ENCODE data around the gene GNB1. TPM values are rescaled to one million over a fixed set of nuclear protein-coding genes. Genes with fewer than 3 reads are reported as not detected.

The GNB1 gene
- total and polyA plus RNA-seq, 2 of the 4 experiments (the other 2 are of a cell fraction), result 73.5 to 371 TPM

- H2AK5ac ChIP-seq (ENCODE audit: low read depth, low read length), result no peak overlapping the region
- dilution Hi-C loops (cut with HindIII; ENCODE audit: low sequenced_read_pairs, unreplicated experiment) (no loop called here), intact Hi-C loops (cut with micrococcal nuclease) (no loop called here), in situ Hi-C loops (cut with MboI; ENCODE audit: low sequenced_read_pairs) (no loop called here)
- H3K4me1 ChIP-seq (ENCODE audit: control insufficient read depth, insufficient read depth, low read length), result peaks cover 2% of the 10 kb centered on the region; the same call in 1 of the 2 replicates
- H3K4me2 ChIP-seq (ENCODE audit: low read depth, low read length), result no peak overlapping the region
- peaks cover 3% of the 10 kb centered on the region; the same call in 1 of the 2 replicates for H3K27me3 ChIP-seq (ENCODE audit: control insufficient read depth, insufficient read depth, low read length)
- H3K9me1 ChIP-seq (ENCODE audit: insufficient read depth, low read length), result peaks cover 4% of the 10 kb centered on the region; the same call in 1 of the 2 replicates
- H3K4ac ChIP-seq (ENCODE audit: low read depth, low read length), result no peak overlapping the region
- no peak overlapping the region for H3K9ac ChIP-seq (ENCODE audit: low read depth, low read length)
- H4K8ac ChIP-seq (ENCODE audit: low read depth in 2 of 2, low read length in 2 of 2), result no peak overlapping the region
- H4K20me1 ChIP-seq (ENCODE audit: insufficient read depth, low read length), result no peaks in the 10 kb centered on the region
- no peak overlapping the region for H3K4me3 ChIP-seq (ENCODE audit: insufficient read depth, low read depth, low read length)
- H3K18ac ChIP-seq (ENCODE audit: low read depth, low read length), result no peak overlapping the region
- no peaks in the 10 kb centered on the region for H3K36me3 ChIP-seq (ENCODE audit: control insufficient read depth, insufficient read depth, low read length)
- no peak overlapping the region for H2BK120ac ChIP-seq (ENCODE audit: low read depth, low read length)
- TF ChIP-seq RCOR1 (IDR thresholded peaks at IDR 0.05; ENCODE audit: insufficient replicate concordance, low read length), result no peak
- TF ChIP-seq SMC3 (IDR thresholded peaks at IDR 0.05; ENCODE audit: low read depth, low read length), result no peak
- TF ChIP-seq NFE2L2 (IDR thresholded peaks at IDR 0.05; ENCODE audit: low read depth, low read length), result no peak
- TF ChIP-seq RAD21 (IDR thresholded peaks at IDR 0.05; ENCODE audit: low read length), result no peak
- TF ChIP-seq, protein P1, sequence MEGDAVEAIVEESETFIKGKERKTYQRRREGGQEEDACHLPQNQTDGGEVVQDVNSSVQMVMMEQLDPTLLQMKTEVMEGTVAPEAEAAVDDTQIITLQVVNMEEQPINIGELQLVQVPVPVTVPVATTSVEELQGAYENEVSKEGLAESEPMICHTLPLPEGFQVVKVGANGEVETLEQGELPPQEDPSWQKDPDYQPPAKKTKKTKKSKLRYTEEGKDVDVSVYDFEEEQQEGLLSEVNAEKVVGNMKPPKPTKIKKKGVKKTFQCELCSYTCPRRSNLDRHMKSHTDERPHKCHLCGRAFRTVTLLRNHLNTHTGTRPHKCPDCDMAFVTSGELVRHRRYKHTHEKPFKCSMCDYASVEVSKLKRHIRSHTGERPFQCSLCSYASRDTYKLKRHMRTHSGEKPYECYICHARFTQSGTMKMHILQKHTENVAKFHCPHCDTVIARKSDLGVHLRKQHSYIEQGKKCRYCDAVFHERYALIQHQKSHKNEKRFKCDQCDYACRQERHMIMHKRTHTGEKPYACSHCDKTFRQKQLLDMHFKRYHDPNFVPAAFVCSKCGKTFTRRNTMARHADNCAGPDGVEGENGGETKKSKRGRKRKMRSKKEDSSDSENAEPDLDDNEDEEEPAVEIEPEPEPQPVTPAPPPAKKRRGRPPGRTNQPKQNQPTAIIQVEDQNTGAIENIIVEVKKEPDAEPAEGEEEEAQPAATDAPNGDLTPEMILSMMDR (conservative IDR thresholded peaks at IDR 0.05; ENCODE audit: low read depth, low read length), result no peak
- no peak for TF ChIP-seq CHD1 (IDR thresholded peaks at IDR 0.05; ENCODE audit: low read depth, low read length)
- TF ChIP-seq, protein P2, sequence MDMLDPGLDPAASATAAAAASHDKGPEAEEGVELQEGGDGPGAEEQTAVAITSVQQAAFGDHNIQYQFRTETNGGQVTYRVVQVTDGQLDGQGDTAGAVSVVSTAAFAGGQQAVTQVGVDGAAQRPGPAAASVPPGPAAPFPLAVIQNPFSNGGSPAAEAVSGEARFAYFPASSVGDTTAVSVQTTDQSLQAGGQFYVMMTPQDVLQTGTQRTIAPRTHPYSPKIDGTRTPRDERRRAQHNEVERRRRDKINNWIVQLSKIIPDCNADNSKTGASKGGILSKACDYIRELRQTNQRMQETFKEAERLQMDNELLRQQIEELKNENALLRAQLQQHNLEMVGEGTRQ (IDR thresholded peaks at IDR 0.05; ENCODE audit: low read depth, low read length), result no peak
- no peak for TF ChIP-seq POLR2A (IDR thresholded peaks at IDR 0.05; ENCODE audit: low read depth, low read length)
- no peak for TF ChIP-seq RFX5 (IDR thresholded peaks at IDR 0.05; ENCODE audit: low read depth, low read length)
- no peak for TF ChIP-seq BHLHE40 (IDR thresholded peaks at IDR 0.05; ENCODE audit: low read depth, low read length)
- TF ChIP-seq FOS (IDR thresholded peaks at IDR 0.05; ENCODE audit: low read depth, low read length), result no peak
- no peak for TF ChIP-seq CEBPB (IDR thresholded peaks at IDR 0.05; ENCODE audit: low read depth, low read length)
- TF ChIP-seq MAFK (IDR thresholded peaks at IDR 0.05; ENCODE audit: low read depth, low read length), result no peak
- TF ChIP-seq MXI1 (IDR thresholded peaks at IDR 0.05; ENCODE audit: borderline replicate concordance, low read depth, low read length), result no peak
- WGBS, 2 experiments (ENCODE audit: extremely low coverage in 2 of 2, insufficient read length in 1 of 2), result 86% methylated on average over 7 of the region's 14 CpGs; no CpG with 5 or more reads in 1 of the 2 experiments
- H3K27ac ChIP-seq (ENCODE audit: insufficient read depth, low read length), result no peak overlapping the region
- no TSS peak for BruUV-seq (replicated peaks)
- no peaks in the 10 kb centered on the region for H3K9me3 ChIP-seq (ENCODE audit: control insufficient read depth, insufficient read depth, low read length)
- CTCF ChIA-PET, result no interaction called here
- ATAC-seq (ENCODE audit: low read depth) (no peak), DNase-seq (no peak)
- H2BK20ac ChIP-seq (ENCODE audit: low read depth, low read length), result no peak overlapping the region
- no peak overlapping the region for H4K5ac ChIP-seq (ENCODE audit: low read depth, low read length)
- H2BK5ac ChIP-seq (ENCODE audit: low read depth, low read length, poor library complexity, severe bottlenecking), result no peak overlapping the region
- H3K23ac ChIP-seq (ENCODE audit: low read depth, low read length), result no peak overlapping the region
- H2BK15ac ChIP-seq (ENCODE audit: low read depth, low read length), result no peak overlapping the region
- no peaks in the 10 kb centered on the region for H3K79me1 ChIP-seq (ENCODE audit: low read depth in 1 of 2, low read length in 2 of 2)
- no peak overlapping the region for H3K14ac ChIP-seq (replicated peaks; ENCODE audit: low read depth, low read length)
- no peak overlapping the region for H2AK9ac ChIP-seq (replicated peaks; ENCODE audit: low read depth, low read length, poor library complexity)
- H4K91ac ChIP-seq (ENCODE audit: insufficient read depth, low read depth, low read length), result no peak overlapping the region
- H2AFZ ChIP-seq (replicated peaks; ENCODE audit: low read length, poor library complexity), result no peak overlapping the region
- POLR2A ChIA-PET (ENCODE audit: unreplicated experiment), result no interaction called here
- no peak overlapping the region for H3K56ac ChIP-seq (ENCODE audit: extremely low read depth, insufficient read depth, low read length)
Measured at GRCh38 chr1:1917304-1917976, 26.6 kb upstream of the GNB1 start.

Measured in IMR-90 (cell line).